HG02870 (cell line): ENCODE data around the gene SLFN11.
"Not testable (repeated sequence)": the region's sequence is repeated elsewhere in the genome, so short reads cannot be mapped to it uniquely, and the experiment has no call there.

Experiments used
- ATAC-seq: cut with Tn5 transposase; IDR thresholded peaks from one replicate; pipeline ENCODE4 v1.9.1; 2021; ENCODE audit warnings: mild to moderate bottlenecking, moderate library complexity; ENCODE audit not compliant: unreplicated experiment

Gene SLFN11

GRCh38 chr17:35359398-35359797 is 14.0 kb downstream of the SLFN11 start:
- ATAC-seq, result no peak

- no peak for ATAC-seq
Observed at GRCh38 chr17:35352284-35352683, 21.1 kb downstream of the SLFN11 start.

- no peak for ATAC-seq
Observed at GRCh38 chr17:35350493-35350892, 22.9 kb downstream of the SLFN11 start.

GRCh38 chr17:35345926-35346771 is 27.3 kb downstream of the SLFN11 start:
- no peak for ATAC-seq

- no peak for ATAC-seq
Observed at GRCh38 chr17:35345445-35345925, 27.9 kb downstream of the SLFN11 start.

- no peak for ATAC-seq
Observed at GRCh38 chr17:35344262-35344661, 29.2 kb downstream of the SLFN11 start.

- ATAC-seq, result no peak
Observed at GRCh38 chr17:35342276-35342675, 31.1 kb downstream of the SLFN11 start.

GRCh38 chr17:35341411-35341992 is 31.9 kb downstream of the SLFN11 start:
- no peak for ATAC-seq

GRCh38 chr17:35338230-35338629 is 35.2 kb downstream of the SLFN11 start:
- no peak for ATAC-seq

- no peak for ATAC-seq
Observed at GRCh38 chr17:35337364-35337763, 36.1 kb downstream of the SLFN11 start.

- not testable (repeated sequence) for ATAC-seq
Observed at GRCh38 chr17:35333578-35333977, 39.8 kb downstream of the SLFN11 start.

- ATAC-seq, result no peak
Observed at GRCh38 chr17:35322749-35323148, 50.7 kb downstream of the SLFN11 start.

- ATAC-seq, result no peak
Observed at GRCh38 chr17:35315971-35316370, 57.5 kb downstream of the SLFN11 start.

GRCh38 chr17:35315283-35315682 is 58.1 kb downstream of the SLFN11 start:
- ATAC-seq, result no peak

GRCh38 chr17:35314415-35315216 is 58.8 kb downstream of the SLFN11 start:
- ATAC-seq, result no peak

- ATAC-seq, result no peak
Observed at GRCh38 chr17:35313875-35314409, 59.5 kb downstream of the SLFN11 start.

GRCh38 chr17:35312790-35313711 is 60.4 kb downstream of the SLFN11 start:
- ATAC-seq, result peak; percentile 48

GRCh38 chr17:35312346-35312745 is 61.1 kb downstream of the SLFN11 start:
- no peak for ATAC-seq

GRCh38 chr17:35309345-35309744 is 64.1 kb downstream of the SLFN11 start:
- not testable (repeated sequence) for ATAC-seq
